ENCODE results near the gene MRPL33.
"Not testable (repeated sequence)": the region's sequence is repeated elsewhere in the genome, so short reads cannot be mapped to it uniquely, and the experiment has no call there.

Gene MRPL33

GRCh38 chr2:27742571-27742970 is 28.9 kb upstream of the MRPL33 start:
- DNase-seq: no peak

- not testable (repeated sequence) for DNase-seq
Observed at GRCh38 chr2:27745494-27745893, 26.0 kb upstream of the MRPL33 start.

- DNase-seq: no peak
Observed at GRCh38 chr2:27746325-27746724, 25.2 kb upstream of the MRPL33 start.

DNA sequence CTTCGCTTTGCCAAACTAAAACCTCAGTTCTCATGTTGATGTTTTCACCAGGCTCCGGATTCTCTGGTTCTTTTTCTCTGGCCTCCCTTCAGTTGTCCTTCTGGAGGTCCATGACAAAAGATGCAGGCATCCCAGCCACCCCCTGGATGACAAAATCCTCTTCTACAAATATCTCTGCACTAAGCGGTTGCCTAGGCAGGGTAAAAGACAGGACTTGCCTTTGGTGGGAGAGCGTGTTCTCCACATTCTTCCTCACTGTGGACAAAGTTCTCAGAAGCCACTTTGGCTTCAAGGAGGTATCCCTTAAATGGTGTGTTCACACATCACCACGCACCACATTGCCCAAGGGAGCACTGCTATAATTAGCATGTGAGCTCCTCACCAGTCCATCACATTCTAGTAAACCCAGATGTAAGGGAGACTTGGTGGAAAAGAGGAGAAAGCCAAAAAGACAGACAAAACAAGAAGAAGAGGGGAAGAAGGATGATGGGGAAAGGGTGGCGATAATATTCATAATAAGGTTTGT is 23.6 kb upstream of the MRPL33 start:
- DNase-seq: no peak

DNA sequence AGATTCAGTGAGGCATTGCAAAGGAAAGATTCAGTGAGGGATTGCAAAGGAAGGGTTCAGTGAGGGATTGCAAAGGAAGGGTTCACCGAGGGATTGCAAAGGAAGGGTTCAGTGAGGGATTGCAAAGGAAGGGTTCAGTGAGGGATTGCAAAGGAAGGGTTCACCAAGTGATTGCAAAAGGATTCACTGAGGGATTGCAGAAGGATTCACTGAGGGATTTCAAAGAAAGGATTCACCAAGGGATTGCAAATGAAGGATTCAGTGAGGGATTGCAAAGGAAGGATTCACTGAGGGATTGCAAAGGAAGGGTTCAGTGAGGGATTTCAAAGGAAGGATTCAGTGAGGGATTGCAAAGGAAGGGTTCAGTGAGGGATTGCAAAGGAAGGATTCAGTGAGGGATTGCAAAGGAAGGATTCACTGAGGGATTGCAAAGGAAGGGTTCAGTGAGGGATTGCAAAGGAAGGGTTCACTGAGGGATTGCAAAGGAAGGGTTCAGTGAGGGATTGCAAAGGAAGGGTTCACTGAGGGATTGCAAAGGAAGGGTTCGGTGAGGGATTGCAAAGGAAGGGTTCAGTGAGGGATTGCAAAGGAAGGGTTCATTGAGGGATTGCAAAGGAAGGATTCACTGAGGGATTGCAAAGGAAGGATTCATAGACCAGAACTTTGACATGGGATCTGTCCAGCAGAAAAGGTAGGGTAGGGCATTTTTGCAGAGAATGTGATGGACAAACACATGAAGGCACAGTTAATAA is 22.5 kb upstream of the MRPL33 start:
- not testable (repeated sequence) for DNase-seq

DNA sequence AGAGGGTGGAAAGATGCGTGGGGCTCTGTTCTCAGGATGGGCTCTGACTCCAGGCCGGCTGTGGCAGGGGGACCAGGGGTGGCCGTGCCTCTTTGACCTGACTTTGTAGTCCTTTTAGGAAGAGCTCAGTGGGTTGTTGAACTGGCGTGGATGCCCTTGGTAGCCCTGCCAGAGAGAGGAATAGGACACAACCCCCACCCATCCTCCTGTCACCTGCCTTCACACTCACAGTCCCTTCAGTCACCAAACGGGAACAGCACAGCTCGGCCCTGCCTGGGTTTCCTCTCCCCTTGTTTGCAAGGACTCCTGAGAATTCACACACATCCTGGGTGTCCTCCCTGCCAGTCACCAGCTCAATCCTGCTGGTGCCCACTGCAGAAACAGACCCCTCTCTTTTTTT is 20.1 kb upstream of the MRPL33 start:
- DNase-seq: no peak

DNA sequence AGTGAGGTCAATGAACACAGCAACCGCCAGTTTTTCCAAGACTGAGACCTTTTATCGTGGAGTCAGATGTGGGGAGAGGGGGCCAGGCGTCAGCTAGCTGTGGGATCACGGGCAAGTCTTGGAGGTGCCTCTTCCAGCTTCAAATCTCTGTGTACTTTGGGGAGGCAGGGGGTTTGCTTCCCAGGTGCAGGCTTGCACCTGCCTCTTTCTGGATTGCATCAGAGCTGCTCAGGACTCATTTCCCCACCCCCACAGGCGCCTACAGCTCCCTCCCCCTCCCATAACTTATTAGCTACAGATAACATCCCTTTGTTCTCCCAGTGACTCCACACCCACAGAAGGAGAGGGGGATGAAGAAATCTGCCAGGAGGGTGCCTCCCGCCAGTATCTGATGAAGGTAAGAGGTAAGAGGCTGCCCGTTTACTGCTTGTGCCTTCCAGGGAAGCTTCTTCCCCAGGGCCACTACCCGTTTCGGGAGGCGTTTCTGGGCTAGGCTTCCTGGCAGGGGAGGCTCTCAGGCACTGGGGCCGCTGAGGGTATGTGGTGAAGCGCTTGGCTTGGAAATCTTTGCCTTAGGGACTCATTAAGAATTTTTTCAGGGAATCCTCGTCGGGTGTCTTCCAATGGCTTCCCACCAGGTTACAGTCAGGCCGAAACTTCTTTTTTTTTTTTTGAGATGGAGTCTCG is 18.8 kb upstream of the MRPL33 start:
- DNase-seq: no peak

DNA sequence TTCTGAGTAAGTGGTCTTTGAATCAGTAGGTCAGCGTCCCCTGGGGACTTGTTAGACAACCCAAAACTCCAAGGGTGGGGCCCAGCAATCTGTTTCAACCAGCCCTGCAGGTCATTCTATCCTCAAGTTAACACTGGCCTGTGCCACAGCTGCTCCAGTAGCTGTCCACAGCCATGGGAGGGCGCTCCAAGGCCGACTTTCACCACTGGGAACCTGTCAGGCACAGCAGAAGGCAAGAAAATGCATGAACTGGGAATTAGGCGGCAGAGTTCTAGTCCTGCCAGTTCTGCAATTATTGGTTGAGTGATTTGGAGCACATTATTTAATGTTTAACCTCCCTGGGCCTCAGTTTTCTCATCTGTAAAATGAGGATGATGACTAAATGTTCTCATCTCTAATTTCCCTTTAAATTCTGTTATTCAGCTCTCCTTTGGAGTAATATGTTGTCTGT is 17.4 kb upstream of the MRPL33 start:
- DNase-seq: peak; percentile 56

DNA sequence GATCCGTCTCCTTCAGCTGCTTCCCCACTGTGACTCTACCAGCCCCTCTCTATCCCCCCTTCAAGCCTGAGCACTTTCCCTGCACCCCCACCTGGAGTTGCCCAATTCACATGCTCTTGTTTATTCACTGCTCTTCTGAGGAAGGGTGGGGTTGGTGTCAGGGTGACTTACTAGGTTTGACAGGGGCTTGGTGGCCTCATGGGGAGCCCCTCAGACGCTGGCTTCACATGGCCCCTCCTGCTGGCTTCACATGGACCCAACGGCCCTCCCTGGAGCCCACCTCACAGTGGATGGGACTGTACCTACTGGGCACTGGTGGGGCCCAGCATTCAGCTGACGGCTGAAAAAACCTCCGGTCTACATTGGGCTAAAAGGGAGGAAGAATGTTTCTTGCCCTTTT is 16.7 kb upstream of the MRPL33 start:
- no peak for DNase-seq

GRCh38 chr2:27756091-27756490 is 15.4 kb upstream of the MRPL33 start:
- DNase-seq: no peak

DNA sequence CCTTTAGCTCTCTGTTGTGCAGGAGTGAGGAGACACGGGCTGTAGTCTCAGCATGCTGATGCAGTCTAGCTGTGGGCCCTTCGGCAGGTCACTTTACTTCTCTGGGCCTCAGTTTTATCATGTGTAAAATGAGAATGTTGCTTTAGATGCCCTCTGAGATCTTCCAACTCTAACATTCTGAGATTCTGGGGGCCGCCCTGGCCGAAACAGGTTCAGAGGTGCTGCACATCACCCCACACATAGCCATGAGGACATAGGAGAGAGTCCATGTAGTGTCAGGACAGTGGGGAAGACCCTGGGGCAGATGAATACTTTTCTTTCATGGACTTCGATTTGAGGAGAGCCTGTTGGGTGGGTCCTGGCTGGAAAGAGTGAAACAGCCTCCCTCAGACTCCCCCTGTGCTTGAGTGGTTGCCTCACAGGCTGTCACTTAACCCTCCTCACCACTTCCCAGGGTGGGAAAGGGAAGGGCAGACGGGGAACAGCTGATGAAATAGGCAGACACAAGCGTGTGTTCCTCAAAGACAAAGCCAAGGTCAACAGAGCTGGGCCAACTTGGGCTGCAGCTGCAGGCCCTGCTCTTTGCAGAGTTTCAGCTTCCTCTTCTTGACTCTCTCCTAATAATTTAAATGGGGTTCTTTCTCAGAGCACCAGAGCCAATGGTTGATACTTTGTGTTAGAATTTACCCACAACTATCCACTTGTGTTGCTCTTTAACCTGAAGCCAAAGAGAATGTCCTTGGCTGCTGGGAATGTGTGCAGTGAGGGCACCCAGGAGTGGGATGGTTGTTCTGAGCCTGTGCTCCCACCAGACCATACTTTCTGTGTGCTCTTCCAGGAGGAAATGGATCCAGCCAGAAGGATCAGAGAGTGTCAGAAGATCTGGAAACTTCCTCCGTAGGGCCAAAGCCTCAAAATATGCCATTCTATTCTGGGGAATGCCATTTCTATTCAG is 14.7 kb upstream of the MRPL33 start:
- no peak for DNase-seq

GRCh38 chr2:27762951-27763906 is 8.3 kb upstream of the MRPL33 start:
- no peak for DNase-seq

- DNase-seq: no peak
Observed at GRCh38 chr2:27763907-27764267, 7.6 kb upstream of the MRPL33 start.

- not testable (repeated sequence) for DNase-seq
Observed at GRCh38 chr2:27764526-27764925, 7.0 kb upstream of the MRPL33 start.

DNA sequence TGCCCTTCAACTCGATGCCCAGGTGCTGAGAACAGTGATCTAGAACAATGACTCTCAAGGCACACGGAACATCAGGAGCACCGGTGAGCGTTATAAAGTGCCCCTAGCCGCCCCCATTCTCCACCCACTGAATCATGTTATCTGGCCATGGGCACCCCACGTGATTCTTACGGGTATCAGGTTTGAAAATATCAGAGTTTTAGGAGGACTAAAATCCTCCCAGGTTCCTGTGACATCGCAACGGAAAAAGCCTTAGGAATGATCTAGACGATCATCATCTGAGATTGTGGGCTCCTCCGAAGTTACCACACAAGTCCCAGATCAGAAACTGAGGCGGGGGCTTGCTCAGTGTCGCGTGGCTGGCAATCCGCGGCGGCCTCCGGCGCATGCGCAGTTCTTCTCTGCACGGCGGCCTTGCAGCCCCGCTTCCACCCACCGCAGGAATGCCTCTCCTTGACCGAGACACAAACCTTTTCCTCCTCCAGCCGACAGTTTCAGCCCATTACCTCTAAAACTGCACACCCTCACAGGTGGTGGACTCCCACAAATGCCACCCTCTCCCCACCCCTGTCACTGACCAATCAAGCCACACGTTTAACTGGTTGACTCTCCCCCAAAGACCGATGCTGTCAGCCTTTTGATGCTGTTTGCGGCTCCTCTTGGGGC is 5.8 kb upstream of the MRPL33 start:
- peak; percentile 41 for DNase-seq

DNA sequence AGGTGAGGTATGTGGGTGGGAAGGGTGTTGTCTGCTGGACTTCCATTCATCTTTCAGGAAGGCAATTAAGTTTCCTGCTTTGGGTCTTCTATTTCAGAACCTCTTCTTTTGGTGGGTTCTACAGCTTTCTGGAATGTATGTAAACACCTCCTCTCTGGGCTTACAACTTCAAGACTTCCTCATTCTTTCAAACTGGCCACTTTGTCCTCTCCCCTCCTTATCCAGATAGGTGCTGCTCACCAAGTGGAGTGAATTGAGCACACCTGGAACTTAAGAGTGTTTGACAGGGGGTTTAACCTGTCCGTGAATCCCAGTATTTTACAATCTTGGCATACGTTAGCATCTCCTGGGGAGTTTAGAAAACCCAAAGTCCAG is 5.2 kb upstream of the MRPL33 start:
- no peak for DNase-seq

- DNase-seq: no peak
Observed at GRCh38 chr2:27771202-27771547, 344 bp upstream of the MRPL33 start.

- no peak for DNase-seq
Observed at GRCh38 chr2:27772804-27773203, 1.3 kb downstream of the MRPL33 start.

DNA sequence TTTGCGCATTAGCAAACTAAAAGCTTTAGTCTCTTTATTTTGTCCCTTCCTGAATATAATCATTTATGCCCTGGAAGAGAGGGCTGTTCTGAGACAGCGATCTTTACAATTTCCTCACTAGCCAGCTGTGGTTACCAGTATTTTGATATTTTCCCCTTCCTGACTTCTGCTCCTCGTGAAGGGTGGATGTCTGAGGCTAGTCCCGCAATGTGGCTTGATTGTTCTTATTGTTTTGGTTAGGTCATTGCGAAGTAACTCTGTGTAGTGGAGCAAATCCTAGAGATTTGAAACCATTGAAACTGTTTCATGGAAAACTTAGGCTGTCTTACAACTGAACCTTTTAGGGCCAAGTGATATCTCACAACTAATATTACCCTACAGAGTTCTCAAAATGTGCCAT is 2.4 kb downstream of the MRPL33 start:
- DNase-seq: no peak

GRCh38 chr2:27776097-27776496 is 4.6 kb downstream of the MRPL33 start:
- no peak for DNase-seq

- DNase-seq: no peak
Observed at GRCh38 chr2:27776696-27777095, 5.2 kb downstream of the MRPL33 start.

All from effector CD4-positive, alpha-beta T cell (primary cell).